ENCODE measurements around the gene FAT1.
A peak's percentile ranks its signal among the peaks of the same experiment; 100 is the strongest.

Gene FAT1

DNA sequence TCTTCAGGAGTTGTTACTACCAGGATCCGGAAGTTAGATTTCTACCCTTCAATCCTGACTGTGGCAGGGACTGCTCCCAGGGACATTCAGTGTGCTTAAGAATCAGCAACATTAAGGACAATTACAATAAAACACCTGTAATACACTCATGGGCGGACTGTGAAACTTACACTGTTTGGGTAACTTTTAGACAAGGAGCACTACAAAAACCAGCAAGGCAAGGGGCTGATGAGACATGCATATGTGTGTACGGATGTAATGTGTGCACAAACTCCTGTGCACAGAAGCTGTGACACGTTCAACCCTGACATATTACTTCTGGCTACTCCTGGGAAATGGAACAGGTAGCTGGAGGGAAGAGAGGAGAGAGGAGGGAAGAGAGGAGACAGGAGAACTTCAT, 75.8 kb downstream of the FAT1 start:
- no peak for DNase-seq

- DNase-seq = no peak
These were observed 78.9 kb downstream of the FAT1 start for GRCh38 chr4:186644737-186645261.

- no peak for DNase-seq
These were observed 79.4 kb downstream of the FAT1 start for GRCh38 chr4:186644311-186644638.

DNA sequence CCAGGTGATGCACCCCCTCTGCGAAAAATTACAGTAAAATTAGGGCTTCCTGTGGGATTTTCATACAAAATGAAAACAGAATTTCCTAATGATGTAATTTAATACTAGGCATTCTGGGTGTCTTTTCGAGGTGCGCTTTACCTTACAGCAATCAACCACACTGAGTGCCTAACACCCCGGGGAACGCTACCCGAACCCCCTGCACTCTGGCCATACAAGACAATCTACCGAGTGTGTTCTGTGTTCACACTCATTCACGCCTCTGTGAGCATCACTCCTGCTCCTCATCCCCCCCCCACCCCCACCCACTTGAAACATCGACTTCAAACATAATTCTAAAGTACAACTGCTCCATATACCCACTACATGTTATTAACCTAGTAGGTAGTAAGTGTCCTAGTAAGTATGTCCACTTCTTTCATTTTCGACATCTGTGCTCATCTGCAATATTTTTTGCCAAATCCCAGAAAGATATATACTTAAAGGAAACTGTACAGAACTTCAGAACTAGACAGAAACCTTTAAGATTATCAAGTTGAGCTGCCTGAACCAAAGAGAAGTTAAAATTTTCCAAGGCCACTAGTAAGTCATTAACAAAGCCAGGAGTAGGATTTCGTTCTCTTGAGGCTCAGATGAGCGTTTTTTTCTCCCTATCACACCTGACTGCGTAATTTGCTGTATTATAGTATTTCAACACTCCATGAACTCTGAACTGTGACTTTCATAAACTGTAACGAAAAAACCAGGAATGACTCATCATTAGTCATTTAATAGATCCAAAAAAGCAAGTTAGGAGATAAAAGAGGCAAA, 80.0 kb downstream of the FAT1 start:
- DNase-seq = no peak

- DNase-seq = no peak
These were observed 80.7 kb downstream of the FAT1 start for GRCh38 chr4:186642998-186643397.

- no peak for DNase-seq
These were observed 81.1 kb downstream of the FAT1 start for GRCh38 chr4:186642530-186642929.

DNA sequence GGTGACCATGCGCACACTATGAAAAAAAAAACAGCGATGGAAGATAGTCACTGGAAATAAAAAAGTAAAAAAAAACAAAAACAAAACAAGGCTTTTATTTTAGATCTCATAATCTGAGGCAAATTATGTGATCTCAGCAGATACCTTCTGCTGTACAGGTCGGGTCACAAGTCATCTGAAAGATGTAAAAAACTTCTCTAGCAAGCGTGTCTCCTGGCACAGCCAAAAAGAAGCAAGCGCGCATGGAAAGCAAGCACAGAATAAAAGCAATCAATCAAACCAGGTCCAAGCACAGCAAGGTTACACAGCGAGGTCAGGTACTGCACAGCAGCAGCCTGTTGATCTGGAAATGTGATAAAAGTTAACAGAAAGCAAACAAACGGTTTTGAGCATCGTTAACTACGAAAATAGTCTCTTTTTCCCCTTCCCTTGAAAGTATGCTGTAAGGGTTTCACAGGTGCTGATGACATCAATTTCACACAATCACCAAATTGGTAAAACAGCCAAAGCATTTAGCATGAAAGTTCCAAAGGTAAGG, 89.0 kb downstream of the FAT1 start:
- DNase-seq = no peak

DNA sequence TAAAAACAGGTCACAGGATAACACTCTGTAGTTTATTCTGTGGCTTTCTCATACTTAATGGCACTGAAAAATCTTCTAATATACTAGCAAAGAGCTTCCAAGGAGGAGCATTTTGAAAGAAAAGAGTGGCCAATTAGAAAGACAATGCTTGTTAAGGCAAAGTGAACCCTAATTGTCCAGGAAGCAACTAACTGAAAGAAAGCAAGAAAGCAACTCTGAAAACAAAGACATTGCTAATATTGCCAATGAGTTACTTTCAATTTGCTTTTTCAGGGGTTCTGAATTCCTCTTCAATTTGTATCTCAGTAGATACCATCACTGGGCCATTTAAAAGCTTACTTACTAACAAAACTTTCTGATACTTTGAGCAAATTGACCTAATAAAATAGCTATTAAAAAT, 89.8 kb downstream of the FAT1 start:
- DNase-seq = no peak

DNA sequence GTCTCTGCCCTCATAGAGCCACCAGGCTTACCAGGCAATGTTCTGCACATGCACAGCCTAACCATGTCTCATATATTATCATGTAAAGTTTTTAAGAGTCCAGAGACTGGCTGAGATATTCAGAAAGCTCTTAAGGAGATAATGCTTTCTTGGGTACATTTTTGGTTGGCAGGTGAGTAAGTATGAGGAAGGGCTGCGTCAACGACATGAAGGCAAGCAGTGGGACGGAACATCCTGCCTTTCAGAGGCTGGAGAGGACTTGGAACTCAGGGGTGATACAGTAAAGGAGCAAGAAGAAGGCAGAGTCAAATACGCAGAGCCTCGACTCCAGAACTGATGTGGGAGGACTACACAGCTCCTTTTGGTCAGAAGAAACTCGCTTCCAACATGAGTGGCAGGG, 93.5 kb downstream of the FAT1 start:
- no peak for DNase-seq

GRCh38 chr4:186628058-186628711, 95.5 kb downstream of the FAT1 start:
- peak in 1 of 2 donors; percentile 2 for DNase-seq

DNA sequence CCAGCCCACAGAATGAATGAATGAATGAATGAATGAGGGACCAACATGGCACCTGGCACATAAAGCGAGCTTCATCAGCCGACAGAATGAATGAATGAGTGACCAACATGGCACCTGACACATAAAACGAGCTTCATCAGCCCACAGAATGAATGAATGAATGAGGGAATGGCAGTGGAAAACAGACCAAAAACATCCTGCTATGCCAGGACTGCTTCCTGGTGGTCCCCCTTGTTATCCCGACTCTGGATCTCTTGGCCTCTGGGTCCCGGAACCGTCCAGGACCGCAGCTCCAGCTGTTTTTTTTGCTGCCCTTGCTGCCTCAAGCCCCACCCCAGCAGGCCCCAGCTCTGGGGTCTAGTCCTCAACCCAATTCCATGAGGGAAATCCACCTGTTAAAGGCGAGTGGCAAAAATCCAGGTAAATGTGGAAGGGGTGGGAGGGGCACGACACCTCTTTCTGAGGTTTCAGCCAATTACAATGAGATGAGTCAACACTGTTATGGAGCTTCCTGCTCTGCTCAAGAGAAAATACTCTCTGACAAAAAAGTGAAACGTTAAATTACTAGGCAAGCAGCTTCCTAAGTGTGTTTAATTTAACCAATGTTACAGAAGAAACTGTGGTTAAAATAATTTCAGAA, 96.3 kb downstream of the FAT1 start:
- no peak for DNase-seq

- no peak for DNase-seq
These were observed 98.7 kb downstream of the FAT1 start for GRCh38 chr4:186624951-186625350.

- DNase-seq = no peak
These were observed 100.1 kb downstream of the FAT1 start for GRCh38 chr4:186623546-186623945.

- no peak for DNase-seq
These were observed 100.7 kb downstream of the FAT1 start for GRCh38 chr4:186622788-186623464.

GRCh38 chr4:186621959-186622553, 101.6 kb downstream of the FAT1 start:
- DNase-seq = no peak

DNA sequence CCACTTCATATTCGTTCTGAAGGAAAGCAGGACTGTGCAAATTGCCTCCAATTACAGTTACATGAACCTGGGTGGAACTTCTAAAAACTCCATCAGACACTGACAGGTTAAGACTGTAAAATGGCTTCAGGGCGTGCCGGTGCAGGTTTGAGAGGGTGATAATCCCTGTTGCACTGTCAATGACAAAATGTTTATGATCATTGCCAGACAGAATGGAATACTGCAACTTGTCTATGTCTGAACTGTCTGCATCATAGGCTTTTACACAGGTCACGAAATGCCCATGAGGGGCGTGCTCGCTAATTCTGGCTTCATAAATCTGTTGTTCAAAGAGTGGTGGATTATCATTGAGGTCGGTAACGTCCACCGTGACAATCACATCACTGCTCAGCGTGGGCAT, 104.6 kb downstream of the FAT1 start:
- DNase-seq = no peak

- no peak for DNase-seq
These were observed 105.7 kb downstream of the FAT1 start for GRCh38 chr4:186617921-186618320.

GRCh38 chr4:186607490-186607889, 116.2 kb downstream of the FAT1 start:
- no peak for DNase-seq

DNA sequence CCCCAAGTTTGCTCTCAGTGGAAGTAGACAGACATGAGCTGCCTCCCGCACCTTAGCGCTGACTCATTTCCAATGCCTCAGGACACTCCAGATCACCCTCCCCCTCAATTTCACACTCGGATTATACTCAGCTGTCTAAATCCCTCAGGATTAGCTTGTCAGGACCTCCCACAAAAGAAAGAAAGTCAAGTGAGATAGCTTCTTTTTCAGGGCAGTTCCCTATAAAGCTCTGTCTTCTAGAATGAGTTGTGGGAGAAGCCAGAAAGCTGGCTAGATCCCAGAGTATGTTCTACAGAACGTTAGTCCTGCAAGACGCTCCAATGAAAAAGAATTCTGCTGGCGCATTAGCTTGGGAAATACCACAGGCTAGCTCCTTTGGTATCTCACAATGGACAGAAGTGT, 117.1 kb downstream of the FAT1 start:
- no peak for DNase-seq

- DNase-seq = no peak
These were observed 118.3 kb downstream of the FAT1 start for GRCh38 chr4:186605261-186605865.

- no peak for DNase-seq
These were observed 119.4 kb downstream of the FAT1 start for GRCh38 chr4:186604124-186604807.

- DNase-seq = no peak
These were observed 120.7 kb downstream of the FAT1 start for GRCh38 chr4:186602978-186603377.

All from CD4-positive, alpha-beta T cell treated with Interleukin-1 beta for 1 hour (primary cell).